Adipose tissue (tissue), 3 donors: Measurements from ENCODE around the gene FOXO3. TPM values are rescaled to one million over a fixed set of nuclear protein-coding genes. Genes with fewer than 3 reads are reported as not detected.

Source experiments
- H3K27ac ChIP-seq: one replicate; pipeline ENCODE4 v1.5.1; 2013; ENCODE audit warnings: low read depth, low read length
- WGBS, 3 donors: extraction: QIAGEN DNeasy Blood & Tissue Kit; methylation state at CpG; one replicate each; pipeline ENCODE4 v1.1.7; 2013; 5-methylcytosine and 5-hydroxymethylcytosine counted together
- polyA plus RNA-seq, 3 donors: library from polyadenylated mRNA; stranded (reverse); fragments of 200-250 nt; gene quantifications; one replicate each; pipeline ENCODE4 v1.2.3, GENCODE V29; 2013
- donor health status: healthy with polysubstance abuse.
- donor health status: Bipolar disorder and iron deficiency.
- donor health status: healthy.

The FOXO3 gene
- polyA plus RNA-seq, 3 donors: 23.2 to 30.3 (median 27.3) TPM

DNA sequence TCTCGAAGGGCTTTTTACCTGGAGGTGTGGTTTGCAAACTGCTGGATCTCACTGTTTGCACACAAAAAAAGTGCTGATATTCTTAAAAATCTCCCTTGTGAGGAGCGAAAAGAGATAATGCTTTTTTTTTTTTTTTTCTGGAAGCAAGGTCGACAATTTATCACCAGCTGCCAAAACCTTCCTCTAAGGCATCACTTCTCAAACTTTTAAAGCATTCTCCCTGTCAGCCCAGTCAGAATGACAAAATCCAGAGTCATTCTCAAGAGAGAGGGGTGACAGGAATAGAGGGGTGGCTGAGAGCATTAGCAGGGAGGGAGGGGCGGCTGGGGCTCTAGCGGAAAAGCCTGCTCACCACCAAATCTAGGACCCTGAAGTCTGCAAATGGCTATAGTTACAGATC lies 150.4 kb downstream of the FOXO3 start:
- no peak overlapping the region for H3K27ac ChIP-seq

DNA sequence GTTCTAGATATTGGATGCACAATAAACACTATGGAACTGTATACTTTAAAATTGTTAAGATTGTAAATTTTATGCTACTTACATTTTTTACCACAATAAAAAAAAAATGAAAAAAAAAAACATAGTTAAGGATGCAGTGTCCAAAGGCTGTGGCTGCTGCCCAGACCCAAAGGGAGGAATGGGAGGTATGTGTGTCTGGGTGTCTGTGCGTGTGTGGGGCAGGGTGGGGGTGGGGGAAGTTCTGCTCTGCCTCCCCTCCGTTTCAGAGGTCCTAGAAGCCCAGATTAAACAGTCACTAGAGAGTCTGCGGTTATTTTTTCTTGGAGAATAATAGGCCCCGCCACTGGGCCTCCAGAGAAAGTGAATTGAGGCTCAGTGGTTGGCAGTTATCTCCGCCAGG lies 151.1 kb downstream of the FOXO3 start:
- no peak overlapping the region for H3K27ac ChIP-seq
- 77 to 80% (median 78%) methylated on average over 5 of the region's 5 CpGs for WGBS, 3 donors

More for the DNA sequence above, 150.4 kb downstream of the FOXO3 start:
- 70 to 72% (median 71%) methylated on average over 5 of the region's 5 CpGs for WGBS, 3 donors

DNA sequence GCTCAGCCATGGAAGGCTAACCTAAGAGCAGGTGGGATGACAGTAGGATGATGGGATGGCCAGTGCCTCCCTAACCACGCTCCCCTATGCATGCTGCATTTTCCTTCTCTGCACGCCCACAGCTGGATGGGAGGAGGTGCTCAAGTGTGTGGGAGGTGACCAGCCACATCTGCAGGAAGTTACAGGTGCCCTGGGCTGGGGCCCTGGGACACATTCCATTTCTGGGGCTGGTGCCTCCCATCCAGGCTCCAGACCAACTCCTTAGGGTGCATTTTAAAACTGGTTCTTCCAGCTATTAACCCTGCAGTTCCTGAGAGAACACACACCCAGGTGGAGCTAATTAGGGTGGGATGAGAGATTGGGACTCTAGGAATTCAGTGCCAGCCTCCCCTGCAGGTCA lies 152.2 kb downstream of the FOXO3 start:
- 77 to 91% (median 84%) methylated on average over 2 of the region's 2 CpGs for WGBS, 3 donors
- H3K27ac ChIP-seq: no peak overlapping the region

DNA sequence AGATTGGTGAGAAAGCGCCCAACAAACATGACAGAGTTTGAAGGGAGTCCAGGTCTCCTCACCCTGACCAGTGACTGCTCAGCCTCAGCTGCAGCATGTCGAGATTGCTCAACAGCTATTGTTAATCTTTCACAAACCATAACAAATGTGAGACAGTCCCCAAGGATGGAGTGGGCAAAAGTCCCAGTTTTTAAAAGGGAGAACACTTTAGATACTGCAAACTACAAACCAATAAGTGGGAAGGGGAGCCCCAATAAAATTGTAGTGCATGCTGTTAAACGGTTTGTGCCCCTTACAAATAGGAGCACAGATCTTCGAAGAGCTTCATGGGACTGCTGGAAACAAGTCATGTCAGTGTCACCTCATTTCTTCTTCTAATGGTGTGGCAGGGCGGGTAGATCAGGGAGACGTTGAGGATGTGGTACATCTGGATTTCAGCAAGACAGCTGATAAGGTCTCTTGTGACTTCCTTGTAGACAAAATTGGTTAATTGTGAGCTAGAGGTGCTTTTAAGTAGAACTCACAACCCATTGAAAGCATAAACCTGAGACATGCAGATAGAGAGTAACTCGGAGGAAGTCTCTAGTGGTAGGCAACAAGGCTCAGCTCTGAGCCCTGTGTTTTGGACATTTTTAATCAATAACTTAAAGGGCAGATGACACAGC lies 153.5 kb downstream of the FOXO3 start:
- 29 to 69% (median 41%) methylated on average over 7 of the region's 7 CpGs for WGBS, 3 donors
- H3K27ac ChIP-seq: no peak overlapping the region

DNA sequence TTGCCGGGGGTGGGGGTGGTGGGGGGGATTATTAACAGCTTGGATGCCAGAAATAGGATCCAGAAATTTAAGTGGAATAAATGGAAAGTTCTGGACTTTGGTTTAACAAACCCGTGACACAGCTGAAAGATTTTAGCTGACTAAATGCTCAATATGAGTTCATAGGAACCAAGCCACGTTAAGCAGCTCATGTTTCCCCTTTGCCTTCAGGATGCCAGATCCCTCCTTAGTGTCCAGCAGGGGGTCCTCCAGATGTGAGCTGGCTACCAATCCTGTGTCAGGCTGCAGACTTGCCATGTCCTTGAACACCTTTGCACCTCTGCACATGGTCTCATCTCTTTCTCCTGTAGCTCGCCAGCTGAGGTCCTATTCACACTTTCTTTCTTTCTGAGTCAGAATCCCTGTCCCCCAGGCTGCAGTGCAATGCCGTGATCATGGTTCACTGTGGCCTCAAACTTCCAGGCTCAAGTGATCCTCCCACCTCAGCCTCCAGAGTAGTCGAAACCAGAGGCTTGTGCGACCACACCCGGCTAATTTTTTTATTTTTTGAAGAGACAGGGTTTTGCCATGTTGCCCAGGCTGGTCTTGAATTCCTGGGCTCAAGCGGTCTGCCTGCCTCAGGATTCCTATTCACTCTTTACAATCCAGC lies 154.2 kb downstream of the FOXO3 start:
- WGBS, 3 donors: 72 to 76% (median 74%) methylated on average over 9 of the region's 9 CpGs
- no peak overlapping the region for H3K27ac ChIP-seq

DNA sequence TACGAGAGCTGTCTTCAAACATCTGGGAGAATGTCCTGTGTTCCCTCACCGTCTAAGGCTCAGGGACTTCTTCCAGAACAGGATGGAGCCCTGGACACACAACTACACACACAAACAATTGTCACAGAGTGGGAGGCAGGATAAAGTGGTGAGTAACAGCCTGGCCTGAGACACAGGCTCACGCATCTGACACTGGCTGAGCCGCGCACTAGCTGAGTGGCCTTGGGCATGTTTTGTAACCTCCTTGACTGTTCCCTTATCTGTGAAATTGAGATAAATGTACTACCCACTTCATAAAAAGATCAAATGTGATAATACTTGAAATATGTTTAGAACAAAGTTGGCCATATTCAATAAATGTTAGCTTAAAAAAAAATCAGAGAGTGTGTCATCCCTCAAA lies 155.1 kb downstream of the FOXO3 start:
- no peak overlapping the region for H3K27ac ChIP-seq
- 43 to 86% (median 86%) methylated on average over 5 of the region's 5 CpGs for WGBS, 3 donors

DNA sequence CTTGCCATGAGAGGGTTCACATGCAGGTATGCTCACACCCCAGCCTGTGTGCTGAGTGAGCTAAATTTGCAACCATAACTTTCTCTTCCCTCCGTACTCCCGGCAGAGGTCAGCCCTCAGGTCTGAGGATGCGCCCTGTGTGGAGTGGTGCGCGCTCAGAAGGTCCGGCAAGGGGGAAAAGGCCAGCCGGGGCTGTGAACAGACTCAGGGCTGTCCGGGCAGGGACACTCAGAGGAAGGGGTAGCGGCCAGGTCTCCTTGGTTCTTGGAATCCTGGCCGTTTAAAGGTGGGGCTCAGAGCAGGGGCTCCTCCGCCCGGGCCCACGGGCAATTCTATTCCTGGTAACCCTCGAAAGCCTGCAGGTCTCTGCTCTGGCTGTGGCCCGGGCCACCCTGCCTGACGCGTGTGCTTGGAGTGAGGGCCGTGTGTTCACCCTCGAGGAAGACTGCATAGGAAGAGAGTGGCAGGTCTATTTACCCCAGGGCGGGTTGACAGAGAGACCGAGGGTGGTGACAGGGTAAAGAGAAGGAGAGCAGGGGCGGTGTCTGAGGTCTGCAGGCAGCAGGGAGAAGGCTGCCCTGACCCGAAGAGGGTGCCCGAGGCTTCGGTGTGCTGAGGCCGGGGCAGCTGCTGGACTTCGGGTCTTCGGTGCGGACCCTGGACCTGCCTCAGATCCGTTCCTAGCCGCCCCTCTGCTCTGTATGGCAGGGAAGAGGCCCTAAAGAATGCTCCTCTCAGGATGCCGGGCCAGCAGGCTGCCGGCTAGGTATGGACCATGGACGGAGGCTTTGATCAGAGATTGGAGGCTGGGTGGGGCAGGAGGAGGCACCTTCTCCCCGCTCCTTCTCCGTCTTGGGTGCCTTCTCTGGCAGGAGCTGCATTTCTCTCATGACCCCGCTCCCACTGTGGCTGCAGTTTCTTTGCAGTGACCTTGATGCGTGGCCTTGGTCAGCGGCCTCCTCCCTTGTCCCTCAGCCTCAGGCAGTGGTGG lies 156.4 kb downstream of the FOXO3 start:
- 91 to 95% (median 94%) methylated on average over 36 to 39 of the region's 39 CpGs for WGBS, 3 donors
- H3K27ac ChIP-seq: no peak overlapping the region

DNA sequence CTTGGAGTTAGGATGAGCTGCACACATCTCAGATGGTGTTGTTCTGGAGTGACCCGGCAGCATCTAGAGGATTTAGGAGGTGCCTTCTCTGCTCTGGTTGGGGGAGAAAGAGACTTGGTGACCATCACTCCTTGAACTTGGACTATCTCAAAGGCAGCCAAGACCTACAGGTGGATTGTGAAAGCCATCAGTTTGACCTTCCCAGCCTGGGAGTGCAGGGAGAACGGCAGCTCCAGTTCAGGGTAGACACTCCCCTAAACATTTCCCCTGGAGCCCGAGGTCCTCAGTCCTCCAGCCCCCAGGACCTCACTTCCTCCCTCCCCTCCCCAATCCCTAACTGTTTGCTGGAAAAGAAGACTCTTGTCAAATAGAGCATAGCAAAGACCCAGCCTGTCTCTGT lies 158.8 kb downstream of the FOXO3 start:
- 83 to 89% (median 87%) methylated on average over 3 of the region's 3 CpGs for WGBS, 3 donors

DNA sequence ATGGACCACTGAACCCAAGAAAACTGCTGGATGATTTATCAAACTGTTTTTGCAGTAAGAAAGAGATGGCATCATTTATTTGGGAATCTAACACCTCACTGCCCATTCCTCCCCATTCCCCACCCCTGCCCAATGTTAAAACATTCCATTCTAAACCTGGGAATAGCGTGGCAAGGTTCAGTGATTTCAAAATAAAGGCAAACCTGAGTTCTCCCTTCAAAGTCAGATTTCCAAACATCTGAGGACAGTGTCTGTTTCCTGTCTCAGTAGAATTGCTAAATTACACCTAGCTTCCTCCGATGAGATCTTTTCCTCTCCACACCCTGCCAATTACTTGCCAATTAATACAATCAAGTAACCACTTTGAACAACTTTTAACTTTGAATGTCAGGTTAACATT lies 160.1 kb downstream of the FOXO3 start:
- H3K27ac ChIP-seq: no peak overlapping the region
- 41 to 46% (median 43%) methylated on average over 2 of the region's 2 CpGs for WGBS, 3 donors

More for the DNA sequence above, 158.8 kb downstream of the FOXO3 start:
- H3K27ac ChIP-seq: no peak overlapping the region

DNA sequence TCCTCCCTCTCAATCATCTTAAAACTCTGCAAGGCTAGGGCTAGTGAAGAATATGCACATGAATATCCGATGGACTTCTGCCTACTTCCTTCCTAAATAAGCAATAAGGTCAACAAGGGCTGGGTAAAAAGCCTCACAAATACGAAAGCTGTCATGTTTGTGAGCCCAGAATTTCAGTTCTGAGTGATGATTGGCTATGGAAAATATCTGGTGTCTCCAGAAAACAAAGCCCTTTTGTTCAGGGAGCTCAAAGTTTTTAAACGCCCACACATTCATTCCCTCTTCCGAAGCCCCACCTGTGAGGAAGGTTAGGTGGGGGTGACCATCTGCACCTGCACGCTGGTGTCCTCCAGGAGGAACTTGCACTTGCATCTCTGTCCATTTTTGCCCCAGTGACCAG lies 160.6 kb downstream of the FOXO3 start:
- no peak overlapping the region for H3K27ac ChIP-seq
- 53 to 64% (median 57%) methylated on average over 5 of the region's 5 CpGs for WGBS, 3 donors

DNA sequence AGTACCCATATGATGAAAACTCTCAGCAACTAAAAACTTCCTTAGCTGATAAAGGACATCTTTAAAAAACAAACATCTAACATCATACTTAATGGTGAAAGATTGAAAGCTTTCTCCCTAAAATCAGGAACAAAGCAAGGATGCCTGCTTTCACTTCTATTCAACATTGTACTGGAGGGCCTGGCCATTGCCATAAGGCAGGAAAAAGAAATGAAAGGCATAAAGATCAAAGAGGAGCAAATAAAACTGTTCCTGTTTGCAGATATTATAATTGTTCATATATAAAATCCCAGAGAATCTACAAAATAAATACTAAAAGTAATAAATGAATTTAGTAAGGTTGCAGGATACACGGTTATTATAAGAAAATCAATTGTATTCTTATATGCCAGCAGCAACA lies 162.9 kb downstream of the FOXO3 start:
- 100% methylated on average over 1 of the region's 1 CpG for WGBS, 3 donors
- no peak overlapping the region for H3K27ac ChIP-seq

DNA sequence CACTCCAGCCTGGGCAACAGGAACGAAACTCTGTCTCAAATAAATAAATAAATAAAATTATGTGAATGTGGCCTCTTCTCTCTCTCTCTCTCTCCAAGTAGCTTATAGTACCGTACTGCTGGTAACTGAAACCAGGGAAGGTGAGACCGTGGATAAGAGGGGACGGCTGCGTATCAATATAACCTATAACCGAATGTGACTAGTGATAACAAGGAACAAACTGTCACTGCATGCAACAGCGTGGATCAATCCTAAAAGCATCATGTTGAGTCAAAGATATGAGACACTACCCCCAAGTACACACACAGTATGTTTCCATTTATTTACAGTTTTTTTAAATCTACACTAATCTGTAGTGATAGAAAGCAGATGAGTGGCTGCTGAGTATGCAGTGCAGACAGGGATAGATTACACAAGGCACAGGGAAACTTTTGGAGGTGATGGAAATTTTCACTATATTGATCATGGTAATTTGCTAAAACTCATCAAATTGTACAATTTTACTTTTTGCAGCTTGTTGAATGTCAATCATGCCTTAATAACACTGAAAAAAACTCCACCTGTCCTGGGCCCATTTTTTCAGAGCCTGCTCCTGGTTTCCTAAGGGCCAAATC lies 166.1 kb downstream of the FOXO3 start:
- H3K27ac ChIP-seq: no peak overlapping the region
- WGBS, 3 donors: 95 to 99% (median 97%) methylated on average over 7 of the region's 7 CpGs

DNA sequence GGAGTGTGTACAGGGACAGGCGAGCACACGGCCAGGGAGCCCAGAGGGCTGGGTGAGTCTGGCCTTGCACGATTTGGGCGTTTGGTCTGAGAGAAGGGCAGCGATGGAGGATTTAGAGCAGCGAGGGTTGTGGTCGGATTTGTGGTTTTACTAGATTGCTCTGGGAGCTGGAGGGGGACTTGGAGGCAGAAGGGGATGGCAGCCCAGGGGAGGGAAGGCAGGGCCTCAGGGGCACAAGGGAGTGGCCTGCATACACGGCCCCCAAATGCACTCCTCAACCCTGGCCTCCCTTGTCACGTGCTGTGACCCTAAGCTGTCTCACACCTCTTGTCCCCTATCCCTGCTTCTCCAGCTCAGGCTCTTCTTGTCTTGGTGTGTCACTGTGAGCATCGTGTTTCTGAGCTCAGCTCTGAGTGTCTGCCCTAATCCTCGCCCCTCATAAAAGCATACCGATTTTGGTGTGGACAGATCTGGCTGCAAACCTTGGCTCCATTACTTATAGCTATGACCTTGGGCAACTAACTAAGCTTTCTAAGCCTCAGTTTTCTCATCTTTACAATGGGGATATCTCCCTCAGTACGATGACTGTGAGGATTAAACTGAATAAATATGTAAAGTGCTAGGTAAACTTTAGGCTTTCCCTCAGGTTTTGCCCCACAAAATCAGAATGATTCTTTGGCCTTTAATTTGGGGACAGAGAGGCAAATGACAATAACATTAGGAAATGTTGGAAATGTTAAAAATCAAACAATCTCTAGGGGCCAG lies 167.4 kb downstream of the FOXO3 start:
- H3K27ac ChIP-seq: no peak overlapping the region
- WGBS, 3 donors: 76 to 80% (median 78%) methylated on average over 13 of the region's 13 CpGs

DNA sequence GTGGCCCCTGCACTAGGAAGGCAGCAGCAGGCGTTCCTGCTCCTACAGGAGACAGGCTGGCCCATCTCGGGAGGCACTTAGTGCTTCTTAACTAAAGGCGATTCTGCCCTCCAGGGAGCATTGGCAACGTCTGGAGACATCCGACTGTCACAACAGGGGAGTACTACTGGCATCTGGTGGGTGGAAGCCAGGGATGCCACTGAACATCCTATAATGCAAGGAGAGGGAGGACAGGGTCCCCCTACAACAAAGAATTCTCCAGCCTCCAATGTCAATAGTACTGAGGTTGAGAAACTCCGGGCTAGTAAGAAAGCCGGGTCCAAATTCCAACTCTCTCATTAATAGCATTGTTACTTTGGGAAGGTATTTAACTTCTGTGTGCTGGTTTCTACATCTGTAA lies 168.1 kb downstream of the FOXO3 start:
- no peak overlapping the region for H3K27ac ChIP-seq
- 81 to 88% (median 84%) methylated on average over 7 of the region's 7 CpGs for WGBS, 3 donors

DNA sequence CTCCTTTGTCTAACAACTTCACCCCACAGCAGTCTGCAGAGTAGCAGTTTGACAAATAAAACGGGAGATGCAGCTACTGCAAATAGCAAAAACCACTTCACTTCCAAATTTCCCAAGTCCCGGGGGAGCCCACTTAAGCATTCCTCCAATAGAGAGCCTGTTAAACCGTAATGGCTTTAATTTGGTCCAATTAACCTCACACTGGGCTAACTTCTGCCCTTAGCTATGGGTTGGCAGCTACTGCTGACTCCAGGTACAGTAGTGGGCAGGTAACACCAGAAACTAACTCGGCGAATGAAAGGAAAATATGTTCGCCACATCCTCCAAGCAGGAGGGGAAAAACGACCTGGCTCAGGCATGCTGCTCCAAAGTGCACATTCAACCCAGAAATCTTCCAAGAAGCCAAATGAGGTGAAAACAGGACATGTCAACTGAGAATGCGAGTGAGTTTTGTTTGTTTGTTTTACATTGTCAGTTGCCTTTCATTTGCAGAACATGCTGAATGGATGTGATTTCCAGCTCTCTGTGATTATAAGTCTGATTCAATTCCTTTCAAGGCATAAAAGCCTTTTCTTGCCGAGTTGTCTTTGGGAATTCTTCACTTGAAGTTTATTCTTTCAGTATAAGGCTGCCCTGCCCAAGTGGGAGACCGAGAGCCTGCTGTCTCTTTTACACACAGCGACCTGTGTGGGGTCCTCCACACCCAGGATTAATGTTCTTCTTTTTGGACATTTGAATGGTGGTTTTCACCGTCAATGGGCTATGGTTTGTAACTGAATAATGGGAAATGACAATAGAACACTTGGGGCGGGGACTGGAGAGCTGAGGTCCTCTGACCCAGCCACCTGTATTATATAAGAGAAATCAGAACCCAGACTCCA lies 170.2 kb downstream of the FOXO3 start:
- 66 to 68% (median 67%) methylated on average over 13 of the region's 13 CpGs for WGBS, 3 donors
- no peak overlapping the region for H3K27ac ChIP-seq

DNA sequence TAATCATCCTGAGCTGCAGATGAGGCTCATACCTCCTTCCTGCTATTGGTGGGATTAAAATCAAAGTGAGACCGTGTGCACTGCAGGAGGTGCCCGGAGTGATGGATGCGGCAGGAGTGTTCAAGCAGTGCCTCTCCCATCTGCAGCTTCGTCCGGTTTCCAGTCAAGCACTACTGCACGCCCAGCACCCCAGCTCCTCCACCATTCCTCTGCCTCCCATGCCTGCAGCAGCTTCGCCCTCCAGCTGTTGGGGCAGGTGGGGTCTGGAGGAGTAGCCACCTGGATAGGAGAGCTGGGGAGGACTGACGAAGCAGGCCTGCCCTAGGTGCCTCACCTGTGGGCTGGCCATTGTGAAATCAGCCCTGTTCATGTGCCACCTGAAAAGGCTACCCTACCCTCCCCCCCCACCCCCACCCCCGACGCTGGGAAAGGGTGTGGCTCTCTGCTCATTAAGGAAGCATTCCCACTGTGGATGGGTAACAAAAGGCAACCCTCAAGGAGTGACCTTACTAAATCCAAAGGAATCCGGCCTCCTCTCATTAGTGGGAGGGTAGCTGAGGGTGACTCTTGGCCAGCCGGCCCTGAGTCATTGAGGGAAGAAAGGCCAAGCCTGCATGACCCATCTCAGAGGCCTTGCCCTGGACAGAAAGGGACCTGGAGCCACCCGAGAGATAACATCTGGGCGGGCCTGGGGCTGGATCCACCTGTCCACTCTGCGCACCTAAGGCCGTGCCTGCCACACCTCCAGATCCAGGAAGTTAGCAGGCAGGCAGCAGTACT lies 171.6 kb downstream of the FOXO3 start:
- no peak overlapping the region for H3K27ac ChIP-seq
- 85 to 89% (median 89%) methylated on average over 16 of the region's 16 CpGs for WGBS, 3 donors
